ENCODE data around the gene AGTRAP.

AGTRAP gene

DNA sequence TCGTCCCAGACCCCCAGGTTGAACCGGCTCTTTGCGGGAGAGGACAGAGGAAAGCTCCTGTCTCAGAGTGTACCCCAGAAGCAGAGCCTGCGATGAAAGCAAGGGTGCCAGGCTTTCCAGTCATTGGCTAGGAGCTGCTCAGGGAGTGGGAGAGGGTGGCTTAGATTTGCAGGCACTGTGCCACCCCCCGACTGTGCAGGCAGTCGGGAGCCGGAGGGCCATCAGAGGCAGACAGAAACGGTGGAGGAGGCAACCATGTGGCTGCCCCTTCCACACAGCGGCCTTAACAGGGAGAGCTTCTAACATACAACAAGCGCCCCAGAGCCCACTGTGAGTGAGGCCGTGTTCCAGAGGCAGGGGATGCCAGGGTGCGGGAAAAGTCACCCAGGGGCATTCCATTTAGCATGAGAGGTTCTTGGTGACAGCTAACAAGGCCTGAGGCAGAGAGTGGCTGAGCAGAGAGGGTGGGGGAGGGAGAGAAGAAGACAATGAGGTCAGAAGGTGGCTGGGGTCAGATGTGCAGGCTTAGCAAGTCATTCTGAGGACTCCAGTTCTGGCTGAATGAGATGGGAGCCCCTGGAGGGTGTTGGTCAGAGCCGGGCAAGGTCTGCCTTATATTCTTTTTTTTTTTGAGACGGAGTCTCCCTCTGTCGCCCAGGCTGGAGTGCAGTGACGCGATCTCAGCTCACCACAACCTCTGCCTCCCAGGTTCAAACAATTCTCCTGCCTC lies 16.6 kb downstream of the AGTRAP start:
- Histone ChIP-seq H3K27ac (ENCODE audit: extremely low read depth, low read depth, low read length) (no peak overlapping the region), H3K4me3 (ENCODE audit: low read depth, low read length) (no peak overlapping the region), H3K4me1 (ENCODE audit: control insufficient read depth, insufficient read depth, low read length) (no peaks in the 10 kb centered on the region), H3K9me3 (ENCODE audit: control insufficient read depth, insufficient read depth, low read depth, low read length) (no peaks in the 10 kb centered on the region), H3K36me3 (ENCODE audit: control insufficient read depth in 2 of 2, insufficient read depth in 1 of 2, low read length in 2 of 2) (peaks cover 0 to 32% of the 10 kb centered on the region in 2 experiments; a peak in 1 of 3 replicates)
- ChIA-PET POLR2A (no interaction called here), CTCF (interaction anchor here (1.7 kb wide), 1 partner anchor 34 kb away, joined by 5 read pairs; no protein-coding TSS in a partner anchor)
- TF ChIP-seq ZIC2 (tag by site-specific recombination; IDR thresholded peaks at IDR 0.05) = peak; percentile 14; the same call in 1 of the 2 replicates
- TF ChIP-seq RBAK (tag by site-specific recombination; IDR thresholded peaks at IDR 0.05) = no peak

- H3K4me1 ChIP-seq (ENCODE audit: control insufficient read depth, insufficient read depth, low read length) = no peaks in the 10 kb centered on the region
- H3K27ac ChIP-seq (ENCODE audit: extremely low read depth, low read depth, low read length) = no peak overlapping the region
- ChIA-PET CTCF (interaction anchor here (0.7 kb wide), 1 partner anchor 129 kb away, joined by 3 read pairs; no protein-coding TSS in a partner anchor), POLR2A (interaction anchor here (0.6 kb wide), 1 partner anchor 78 kb away, joined by 3 read pairs; no protein-coding TSS in a partner anchor)
- H3K9me3 ChIP-seq (ENCODE audit: control insufficient read depth, insufficient read depth, low read depth, low read length) = no peaks in the 10 kb centered on the region
- TF ChIP-seq ZIC2 (tag by site-specific recombination; IDR thresholded peaks at IDR 0.05) (peak; percentile 48), ZNF174 (tag by site-specific recombination; IDR thresholded peaks at IDR 0.05) (no peak)
- no peak overlapping the region for H3K4me3 ChIP-seq (ENCODE audit: low read depth, low read length)
- peaks cover 0 to 26% of the 10 kb centered on the region in 2 experiments; a peak in 1 of 3 replicates for H3K36me3 ChIP-seq (ENCODE audit: control insufficient read depth in 2 of 2, insufficient read depth in 1 of 2, low read length in 2 of 2)
Observed at GRCh38 chr1:11753555-11754208, 17.7 kb downstream of the AGTRAP start.

- CTCF ChIA-PET = no interaction called here
- POLR2A ChIA-PET = no interaction called here
- H3K4me1 ChIP-seq (ENCODE audit: control insufficient read depth, insufficient read depth, low read length) = no peaks in the 10 kb centered on the region
- TF ChIP-seq ZNF561 (tag by site-specific recombination; IDR thresholded peaks at IDR 0.05; ENCODE audit: borderline replicate concordance) (no peak), SETDB1 (IDR thresholded peaks at IDR 0.05; ENCODE audit: insufficient read length, low read length) (peak; percentile 41)
- no peaks in the 10 kb centered on the region for H3K36me3 ChIP-seq (ENCODE audit: control insufficient read depth in 2 of 2, insufficient read depth in 1 of 2, low read length in 2 of 2)
- H3K9me3 ChIP-seq (ENCODE audit: control insufficient read depth, insufficient read depth, low read depth, low read length) = no peaks in the 10 kb centered on the region
- H3K27ac ChIP-seq (ENCODE audit: extremely low read depth, low read depth, low read length) = no peak overlapping the region
- no peak overlapping the region for H3K4me3 ChIP-seq (ENCODE audit: low read depth, low read length)
Observed at GRCh38 chr1:11757047-11757446, 21.1 kb downstream of the AGTRAP start.

- no peak overlapping the region for H3K4me3 ChIP-seq (ENCODE audit: low read depth, low read length)
- H3K4me1 ChIP-seq (ENCODE audit: control insufficient read depth, insufficient read depth, low read length) = no peaks in the 10 kb centered on the region
- POLR2A ChIA-PET = no interaction called here
- no peaks in the 10 kb centered on the region for H3K9me3 ChIP-seq (ENCODE audit: control insufficient read depth, insufficient read depth, low read depth, low read length)
- no peaks in the 10 kb centered on the region for H3K36me3 ChIP-seq (ENCODE audit: control insufficient read depth in 2 of 2, insufficient read depth in 1 of 2, low read length in 2 of 2)
- CTCF ChIA-PET = interaction anchor here (0.6 kb wide), 1 partner anchor 328 kb away, joined by 4 read pairs; no protein-coding TSS in a partner anchor
- H3K27ac ChIP-seq (ENCODE audit: extremely low read depth, low read depth, low read length) = no peak overlapping the region
- no peak for TF ChIP-seq ZNF555 (tag by site-specific recombination; conservative IDR thresholded peaks at IDR 0.05)
- TF ChIP-seq ZNF140 (tag by site-specific recombination; IDR thresholded peaks at IDR 0.05) = no peak
- TF ChIP-seq ZNF121 (tag by site-specific recombination; IDR thresholded peaks at IDR 0.05) = peak; percentile 62; the same call in 1 of the 2 replicates
Observed at GRCh38 chr1:11759791-11760190, 23.9 kb downstream of the AGTRAP start.

- no peak overlapping the region for H3K4me3 ChIP-seq (ENCODE audit: low read depth, low read length)
- no peaks in the 10 kb centered on the region for H3K9me3 ChIP-seq (ENCODE audit: control insufficient read depth, insufficient read depth, low read depth, low read length)
- ChIA-PET POLR2A (no interaction called here), CTCF (no interaction called here)
- H3K36me3 ChIP-seq (ENCODE audit: control insufficient read depth in 2 of 2, insufficient read depth in 1 of 2, low read length in 2 of 2) = no peaks in the 10 kb centered on the region
- H3K27ac ChIP-seq (ENCODE audit: extremely low read depth, low read depth, low read length) = no peak overlapping the region
- H3K4me1 ChIP-seq (ENCODE audit: control insufficient read depth, insufficient read depth, low read length) = no peaks in the 10 kb centered on the region
- TF ChIP-seq ZNF248 (tag by site-specific recombination; IDR thresholded peaks at IDR 0.05) (no peak), ZNF785 (tag by site-specific recombination; IDR thresholded peaks at IDR 0.05) (no peak), ZBTB20 (tag by site-specific recombination; IDR thresholded peaks at IDR 0.05) (no peak)
Observed at GRCh38 chr1:11761285-11761684, 25.3 kb downstream of the AGTRAP start.
